Kidney capillary endothelial cell (primary cell): ENCODE results near the gene XPO6.
"Not testable (repeated sequence)": the region's sequence is repeated elsewhere in the genome, so short reads cannot be mapped to it uniquely, and the experiment has no call there.

Experiments
- DNase-seq: peaks from one replicate; pipeline ENCODE4 v3.0.0-alpha.2; 2018; ENCODE audit warnings: low spot score

XPO6 gene

GRCh38 chr16:28211758-28212531, at the start of gene XPO6:
XPO6 (minus strand) TSS chr16:28211965; CDS start chr16:28211368, 597 bp downstream.
- DNase-seq, result peak; percentile 84

GRCh38 chr16:28260193-28260592, 48.4 kb upstream of the XPO6 start:
- DNase-seq, result no peak

- DNase-seq, result no peak
These were observed 48.0 kb upstream of the XPO6 start for GRCh38 chr16:28259781-28260150.

GRCh38 chr16:28259091-28259780, 47.5 kb upstream of the XPO6 start:
- DNase-seq, result no peak

GRCh38 chr16:28258567-28258966, 46.8 kb upstream of the XPO6 start:
- DNase-seq, result no peak

GRCh38 chr16:28257256-28257655, 45.5 kb upstream of the XPO6 start:
- DNase-seq, result no peak

GRCh38 chr16:28255838-28256237, 44.1 kb upstream of the XPO6 start:
- DNase-seq, result no peak

- DNase-seq, result no peak
These were observed 42.4 kb upstream of the XPO6 start for GRCh38 chr16:28254158-28254557.

GRCh38 chr16:28250999-28251398, 39.2 kb upstream of the XPO6 start:
- no peak for DNase-seq

- DNase-seq, result not testable (repeated sequence)
These were observed 37.7 kb upstream of the XPO6 start for GRCh38 chr16:28249483-28249882.

- no peak for DNase-seq
These were observed 30.2 kb upstream of the XPO6 start for GRCh38 chr16:28241924-28242323.

GRCh38 chr16:28237754-28238357, 26.1 kb upstream of the XPO6 start:
- DNase-seq, result no peak

GRCh38 chr16:28231763-28232162, 20.0 kb upstream of the XPO6 start:
- DNase-seq, result no peak

GRCh38 chr16:28223909-28224308, 12.1 kb upstream of the XPO6 start:
- not testable (repeated sequence) for DNase-seq

GRCh38 chr16:28219777-28220176, 8.0 kb upstream of the XPO6 start:
- not testable (repeated sequence) for DNase-seq

GRCh38 chr16:28219282-28219681, 7.5 kb upstream of the XPO6 start:
- no peak for DNase-seq

- DNase-seq, result no peak
These were observed 6.3 kb upstream of the XPO6 start for GRCh38 chr16:28218109-28218508.

GRCh38 chr16:28217326-28217725, 5.6 kb upstream of the XPO6 start:
- DNase-seq, result no peak

GRCh38 chr16:28213396-28213795, 1.6 kb upstream of the XPO6 start:
- no peak for DNase-seq

- peak; percentile 27 for DNase-seq
These were observed 738 bp upstream of the XPO6 start for GRCh38 chr16:28212532-28212873.

- peak; percentile 72 for DNase-seq
These were observed 681 bp downstream of the XPO6 start for GRCh38 chr16:28210979-28211588.

GRCh38 chr16:28210264-28210663, 1.5 kb downstream of the XPO6 start:
- DNase-seq, result no peak

GRCh38 chr16:28208824-28209223, 2.9 kb downstream of the XPO6 start:
- DNase-seq, result peak; percentile 46
